Activated CD4-positive, alpha-beta T cell treated with anti-CD3 and anti-CD28 coated beads, Interleukin-2, amount 50 U/mL, for 4 hours (primary cell): Measurements from ENCODE around the gene NUDT14.

Experiments used
- DNase-seq, 2 experiments: peaks; one replicate each; pipeline ENCODE4 v3.0.0-alpha.2; 2020

The NUDT14 gene

DNA sequence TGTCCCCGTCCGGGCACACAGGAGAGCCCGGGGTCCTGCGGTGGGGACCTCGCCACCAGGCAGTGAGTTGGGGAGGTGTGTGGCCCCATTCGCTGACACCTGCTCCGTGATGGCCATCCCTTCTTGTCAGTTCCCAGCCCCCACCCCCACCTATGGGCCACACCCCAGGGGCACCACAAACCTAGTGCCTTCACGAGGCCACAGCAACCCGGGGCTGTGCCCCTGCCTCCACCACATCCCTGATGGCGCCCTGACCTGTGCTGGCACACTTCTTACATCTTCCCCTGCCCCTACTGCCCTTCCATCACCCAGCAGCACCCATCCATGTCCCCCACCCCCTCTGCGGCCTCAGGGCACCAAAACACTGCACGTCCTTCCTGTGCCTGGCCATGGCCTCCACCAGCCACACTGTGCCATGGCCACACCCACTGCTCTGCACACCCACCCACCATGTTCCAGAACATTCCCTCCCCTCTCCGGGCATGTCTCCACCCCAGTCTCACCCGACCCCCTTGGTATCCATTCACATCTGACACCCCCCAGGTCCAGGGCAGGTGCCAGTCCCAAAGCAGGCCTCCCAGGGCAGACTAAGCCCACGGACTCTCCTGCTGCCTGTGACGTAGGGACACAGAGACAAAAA lies 37.0 kb downstream of the NUDT14 start:
- no peak for DNase-seq

GRCh38 chr14:105143451-105144025 lies 37.6 kb downstream of the NUDT14 start:
- DNase-seq, result no peak

- DNase-seq, result no peak
Observed at GRCh38 chr14:105142651-105143450, 38.3 kb downstream of the NUDT14 start.

GRCh38 chr14:105141486-105142281 lies 39.4 kb downstream of the NUDT14 start:
- DNase-seq, result no peak

DNA sequence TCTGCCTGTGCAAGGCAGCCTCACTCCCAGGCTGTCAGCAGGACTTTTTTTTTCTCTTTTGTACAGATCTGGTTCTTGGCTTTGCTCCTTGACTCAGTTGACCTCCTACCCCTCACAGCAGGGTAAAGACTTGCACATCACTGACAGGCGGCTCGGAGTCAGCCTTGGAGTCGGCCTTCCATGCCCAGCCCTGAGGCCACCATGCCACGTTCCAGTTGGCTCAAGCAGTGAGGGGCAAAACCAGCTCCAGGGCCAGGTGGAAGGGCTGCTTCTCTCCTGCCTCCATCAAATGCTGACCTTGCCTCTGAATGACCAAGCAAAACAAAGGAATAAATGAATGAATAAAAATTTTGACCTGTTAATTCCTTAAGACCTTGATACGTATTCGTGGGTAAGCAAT lies 40.1 kb downstream of the NUDT14 start:
- no peak for DNase-seq

DNA sequence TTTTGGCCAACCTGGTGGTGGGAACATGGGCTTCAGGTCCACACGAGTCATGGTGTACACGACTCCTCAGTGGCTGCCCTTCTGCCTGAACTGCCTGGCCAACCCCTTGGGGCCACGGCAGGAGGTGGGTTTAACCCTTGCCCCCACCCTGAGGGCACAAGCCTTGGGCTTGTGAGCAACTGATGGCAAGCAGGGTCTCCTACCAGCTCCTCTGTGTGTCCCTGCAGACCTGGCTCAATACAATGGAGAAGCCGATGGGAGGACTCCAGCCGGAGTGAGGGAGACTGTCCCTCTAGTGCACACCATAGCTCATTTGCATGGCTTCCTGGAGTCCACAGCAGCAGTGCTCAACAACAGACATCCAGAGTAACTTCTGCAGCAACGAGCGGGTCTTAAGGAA lies 40.5 kb downstream of the NUDT14 start:
- no peak for DNase-seq

- no peak for DNase-seq
Observed at GRCh38 chr14:105139831-105140239, 41.3 kb downstream of the NUDT14 start.

DNA sequence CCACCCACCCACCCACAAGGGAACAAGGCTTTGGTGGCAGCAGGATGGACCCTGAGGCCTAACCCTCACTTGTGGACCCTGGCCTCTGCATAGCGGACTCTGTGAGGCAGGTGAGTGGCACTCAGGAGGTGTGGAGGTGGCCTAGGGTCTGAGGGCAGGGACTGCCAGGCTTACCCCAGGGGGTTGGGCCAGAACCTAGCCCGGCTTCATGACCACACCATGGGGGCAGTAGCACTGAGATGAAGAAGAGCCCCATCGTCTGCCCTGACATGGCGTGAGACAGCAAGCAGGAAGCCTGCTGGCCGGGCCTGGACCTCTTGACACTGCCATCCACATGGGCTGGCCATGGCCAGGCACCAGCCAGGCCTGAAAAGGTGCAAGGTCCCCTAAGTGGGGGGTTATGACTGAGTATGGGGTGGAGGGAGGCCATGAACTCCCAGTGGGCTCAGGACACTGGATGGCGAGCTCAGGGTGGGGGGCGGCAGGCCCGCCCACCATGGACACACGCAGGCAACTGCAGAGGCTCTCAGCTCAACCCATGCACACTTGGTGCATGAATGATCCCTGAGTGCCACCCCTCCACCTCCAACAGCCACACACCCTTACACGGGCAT lies 41.8 kb downstream of the NUDT14 start:
- no peak for DNase-seq

GRCh38 chr14:105138551-105139111 lies 42.5 kb downstream of the NUDT14 start:
- DNase-seq, result no peak

- DNase-seq, result no peak
Observed at GRCh38 chr14:105138021-105138541, 43.0 kb downstream of the NUDT14 start.

DNA sequence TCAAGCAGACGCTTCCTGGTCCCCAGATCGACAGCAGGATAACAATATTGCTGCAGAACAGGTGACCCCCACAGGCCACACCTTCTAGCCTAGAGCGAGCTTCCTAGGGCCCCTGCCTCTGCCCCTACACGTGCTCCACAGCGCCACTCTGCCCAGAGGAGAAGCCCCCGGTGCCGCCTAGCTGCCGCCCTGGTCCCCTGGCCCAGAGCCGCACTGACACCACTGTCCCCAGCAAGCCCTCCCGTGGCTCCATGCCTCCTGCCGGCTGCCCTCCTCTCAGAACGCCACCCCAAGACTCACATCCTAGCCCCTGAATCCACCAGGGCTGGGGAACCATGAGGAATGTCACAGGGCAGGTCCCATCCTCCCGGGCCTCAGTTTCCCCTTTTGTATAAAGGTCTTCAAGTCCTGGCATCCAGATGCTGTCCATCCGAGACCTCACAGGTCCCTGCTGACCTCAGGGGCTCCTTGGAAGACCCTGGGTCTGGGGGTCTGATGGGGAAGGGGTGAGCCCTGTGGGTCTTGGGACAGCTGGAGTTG lies 43.6 kb downstream of the NUDT14 start:
- no peak for DNase-seq

DNA sequence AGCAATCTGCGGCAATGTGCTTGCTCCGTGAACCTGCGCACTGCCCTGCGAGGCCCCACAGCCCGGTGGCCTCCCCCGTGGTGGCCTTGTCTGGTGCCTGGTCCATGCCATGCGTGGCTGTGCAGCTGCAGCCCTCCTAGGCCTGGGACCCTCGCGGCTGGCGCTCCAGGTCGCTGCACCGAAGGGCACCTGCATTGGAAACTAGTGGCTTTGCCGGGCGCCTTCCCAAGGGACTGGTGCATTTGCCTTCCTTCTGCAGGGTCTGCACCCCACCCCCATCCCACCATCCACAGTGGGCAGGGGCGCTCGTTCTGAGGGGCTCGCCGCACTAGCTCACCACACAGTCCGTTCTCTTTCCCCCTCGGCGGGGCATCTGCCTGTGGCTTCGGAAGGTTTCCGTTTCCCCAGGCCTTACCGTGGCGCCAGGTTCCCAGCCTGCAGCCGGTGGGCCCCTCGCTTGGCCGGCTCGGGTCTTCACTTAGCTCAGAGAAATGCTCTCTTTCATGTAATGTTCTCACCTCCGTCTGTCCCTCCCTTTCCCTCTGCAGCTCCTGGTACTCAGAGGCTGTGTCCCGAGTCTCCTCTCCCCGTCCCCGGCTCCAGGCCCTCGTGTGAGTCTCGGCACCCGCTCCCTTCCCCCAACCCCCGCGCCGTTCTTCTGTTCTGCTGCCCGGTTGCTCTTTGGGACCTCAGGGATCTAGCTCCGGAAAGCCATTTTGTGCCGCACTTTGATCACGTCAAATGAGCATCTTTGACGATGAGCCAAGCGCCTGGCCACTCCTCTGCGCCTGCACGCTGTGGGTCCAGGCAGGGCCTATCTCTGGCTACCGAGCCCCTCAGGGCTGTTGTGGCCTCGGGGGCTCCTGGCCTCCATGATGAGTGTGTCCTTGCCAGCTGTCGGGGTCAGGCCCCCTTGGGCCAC lies 44.5 kb downstream of the NUDT14 start:
- DNase-seq, result no peak

- no peak for DNase-seq
Observed at GRCh38 chr14:105135700-105136395, 45.3 kb downstream of the NUDT14 start.

GRCh38 chr14:105132921-105133654 lies 48.0 kb downstream of the NUDT14 start:
- no peak for DNase-seq

DNA sequence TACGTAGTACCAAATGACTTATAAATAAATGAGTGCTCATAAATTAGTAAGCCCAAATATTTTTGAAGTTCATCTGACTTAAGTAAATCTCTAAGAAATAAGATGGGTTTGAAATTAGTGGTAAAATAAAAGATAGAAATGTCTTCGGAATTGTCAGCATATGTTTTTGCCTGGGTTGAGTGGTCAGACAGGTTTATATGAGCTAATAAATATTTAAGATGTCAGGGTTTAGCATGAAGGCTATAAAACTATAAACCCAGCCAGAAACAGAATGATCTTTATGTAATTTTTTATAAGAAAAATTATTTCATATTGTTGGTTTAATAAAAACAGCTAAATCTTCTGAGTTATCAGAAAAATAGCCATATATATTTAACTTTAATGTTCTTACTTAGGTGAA lies 49.9 kb downstream of the NUDT14 start:
- DNase-seq, result no peak

DNA sequence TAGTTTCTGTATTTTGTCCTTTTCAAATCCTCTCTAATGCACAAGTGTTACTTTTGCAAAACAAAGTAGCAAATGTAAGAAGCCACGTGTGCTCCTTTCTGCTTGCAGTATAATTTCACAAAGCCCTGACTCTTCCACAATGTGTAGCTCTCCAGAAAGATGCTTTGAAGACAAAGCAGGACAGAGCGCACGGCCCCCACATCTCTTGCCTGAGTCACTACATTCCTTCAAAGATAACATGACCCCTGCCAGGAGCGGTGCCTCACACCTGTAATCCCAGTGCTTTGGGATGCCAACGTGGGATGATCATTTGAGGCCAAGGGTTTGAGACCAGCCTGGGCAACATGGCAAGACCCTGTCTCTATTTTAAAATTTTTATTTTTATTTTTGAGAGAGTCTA lies 53.1 kb downstream of the NUDT14 start:
- DNase-seq, result no peak

DNA sequence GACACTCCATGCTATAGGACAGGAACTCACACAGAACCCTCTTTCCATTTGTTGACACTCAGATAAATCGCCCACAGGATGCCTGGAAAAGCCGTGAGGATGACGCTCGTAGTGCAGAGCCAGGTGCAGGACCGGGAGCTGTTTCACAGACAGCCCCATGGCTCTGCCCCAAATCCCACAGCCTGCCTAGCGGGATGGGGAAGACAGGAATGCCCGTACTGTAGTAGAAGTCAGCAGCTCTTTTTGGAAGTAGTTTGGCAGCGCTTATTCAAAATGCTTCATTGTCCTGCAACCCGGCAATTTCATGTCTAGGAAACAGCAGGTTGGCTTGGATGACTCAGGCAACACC lies 54.2 kb downstream of the NUDT14 start:
- DNase-seq, result no peak

DNA sequence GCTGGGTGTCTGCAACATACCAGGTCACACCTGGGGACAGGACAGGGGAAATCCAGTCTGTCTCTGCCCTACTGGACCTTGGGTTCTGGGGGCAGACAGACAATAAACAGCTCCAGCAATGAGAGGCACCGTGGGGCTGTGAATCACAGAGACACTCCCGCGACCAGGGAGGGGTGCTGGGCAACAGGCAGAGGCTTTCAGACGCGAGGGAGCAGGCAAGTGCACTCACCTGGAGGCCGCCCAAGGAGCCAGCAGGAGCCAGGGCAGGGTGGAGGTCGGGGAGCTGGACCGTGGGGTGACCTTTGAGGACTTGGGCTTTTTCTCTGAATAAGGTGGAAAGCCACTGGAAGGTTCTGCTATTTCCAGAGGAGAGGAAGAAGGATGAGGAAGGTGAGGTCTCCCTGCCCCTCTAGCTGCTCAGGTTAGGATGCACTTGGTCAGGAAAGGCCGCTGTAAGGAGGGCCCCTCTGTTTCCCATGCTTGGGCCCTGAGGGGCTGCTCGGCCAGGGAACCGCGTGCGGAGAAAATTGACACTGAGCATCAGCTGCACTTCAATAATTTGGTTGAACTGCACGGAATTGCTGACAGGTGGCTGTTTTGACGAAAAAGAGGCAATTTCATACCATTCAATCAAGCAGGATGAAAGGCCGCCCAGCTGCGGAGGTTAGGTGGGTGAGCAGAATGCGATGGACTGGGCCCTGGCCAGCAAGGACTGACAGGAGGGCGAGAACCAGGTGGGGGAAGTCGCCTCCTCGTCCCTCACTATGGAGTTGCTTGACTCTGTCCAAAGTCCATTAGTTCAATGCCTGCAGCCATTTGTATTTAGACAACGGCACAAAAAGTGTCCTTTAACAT lies 54.8 kb downstream of the NUDT14 start:
- DNase-seq, result no peak

DNA sequence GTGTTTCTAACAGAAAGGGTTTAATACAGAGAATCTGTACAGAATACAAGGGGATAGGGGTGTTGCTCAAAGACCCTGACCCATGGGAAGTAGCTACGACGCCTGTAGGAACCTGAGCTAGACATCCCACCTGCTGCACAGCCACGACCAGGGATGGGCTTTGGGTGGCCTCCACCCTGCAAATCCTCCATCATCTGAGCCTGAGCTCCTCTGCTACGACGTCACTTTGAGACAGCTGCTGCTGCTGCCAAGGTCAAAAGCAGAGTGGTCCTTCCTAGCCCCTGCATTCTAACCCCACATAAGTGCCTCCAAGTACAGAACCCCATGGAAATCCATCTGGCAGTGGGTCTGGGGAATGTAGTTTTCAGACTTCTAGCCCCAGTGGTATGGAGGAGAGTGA lies 56.3 kb downstream of the NUDT14 start:
- no peak for DNase-seq
